GM21390 (cell line): Measurements from ENCODE around the gene CYLD.

Experiments
- ATAC-seq: cut with Tn5 transposase; IDR thresholded peaks from one replicate; pipeline ENCODE4 v1.9.1; 2021; ENCODE audit not compliant: unreplicated experiment

CYLD gene

GRCh38 chr16:50841081-50841886 is 99.4 kb downstream of the CYLD start:
- no peak for ATAC-seq

GRCh38 chr16:50842013-50842505 is 100.2 kb downstream of the CYLD start:
- no peak for ATAC-seq

- no peak for ATAC-seq
Observed at GRCh38 chr16:50842589-50842988, 100.7 kb downstream of the CYLD start.

- no peak for ATAC-seq
Observed at GRCh38 chr16:50844840-50845239, 103.0 kb downstream of the CYLD start.

GRCh38 chr16:50845296-50845695 is 103.4 kb downstream of the CYLD start:
- ATAC-seq: no peak

- ATAC-seq: no peak
Observed at GRCh38 chr16:50846511-50846910, 104.6 kb downstream of the CYLD start.

GRCh38 chr16:50847166-50847565 is 105.3 kb downstream of the CYLD start:
- ATAC-seq: no peak

GRCh38 chr16:50848755-50849514 is 107.0 kb downstream of the CYLD start:
- no peak for ATAC-seq
